ENCODE data around the gene EPX.

Gene EPX

DNA sequence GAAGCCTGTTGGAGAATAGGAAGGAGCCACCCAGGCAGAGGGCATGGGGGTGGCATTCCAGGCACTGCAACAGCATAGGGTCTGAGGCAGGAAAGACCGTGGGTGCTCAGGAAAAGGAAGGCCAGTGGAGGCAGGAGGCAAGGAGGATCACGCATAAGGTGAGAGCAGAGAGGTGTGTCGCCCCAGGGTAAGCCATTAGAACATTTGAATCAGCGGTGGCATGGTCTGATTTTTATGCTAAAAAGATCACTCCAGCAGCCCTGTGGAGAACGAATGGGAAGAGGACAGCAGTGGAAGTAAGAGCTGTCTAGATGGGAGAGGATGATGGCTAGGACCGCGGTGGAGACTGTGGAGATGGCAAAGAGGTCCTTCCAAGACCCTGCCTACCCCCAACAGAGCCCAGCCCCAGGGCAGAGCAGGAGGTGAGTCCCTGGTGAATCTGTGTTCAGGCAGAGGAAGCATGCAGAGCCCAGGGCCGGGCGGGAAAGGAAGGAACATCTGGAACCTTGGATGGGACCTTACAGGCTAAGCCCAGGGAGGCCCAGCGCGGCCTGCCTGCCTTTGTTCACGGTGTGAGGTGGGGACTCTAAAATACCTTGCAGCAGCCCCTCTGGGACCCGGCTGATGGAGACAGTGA lies 53.7 kb downstream of the EPX start:
- TF ChIP-seq, protein P1, sequence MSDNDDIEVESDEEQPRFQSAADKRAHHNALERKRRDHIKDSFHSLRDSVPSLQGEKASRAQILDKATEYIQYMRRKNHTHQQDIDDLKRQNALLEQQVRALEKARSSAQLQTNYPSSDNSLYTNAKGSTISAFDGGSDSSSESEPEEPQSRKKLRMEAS (IDR thresholded peaks at IDR 0.05): no peak
- TF ChIP-seq FOXM1 (IDR thresholded peaks at IDR 0.05; ENCODE audit: borderline replicate concordance, low read depth): no peak
- no peak for TF ChIP-seq EP300 (IDR thresholded peaks at IDR 0.05; ENCODE audit: borderline replicate concordance)

GRCh38 chr17:58246781-58247180 lies 54.3 kb downstream of the EPX start:
- no peak for TF ChIP-seq ZBTB7A (IDR thresholded peaks at IDR 0.05; ENCODE audit: low read depth)
- no peak for TF ChIP-seq USF1 (IDR thresholded peaks at IDR 0.05)
- TF ChIP-seq TEAD4 (IDR thresholded peaks at IDR 0.05): no peak
- TF ChIP-seq, protein P1 (IDR thresholded peaks at IDR 0.05): no peak
- TF ChIP-seq FOXM1 (IDR thresholded peaks at IDR 0.05; ENCODE audit: borderline replicate concordance, low read depth): no peak
- TF ChIP-seq NFIC (IDR thresholded peaks at IDR 0.05): no peak
- TF ChIP-seq EP300 (IDR thresholded peaks at IDR 0.05; ENCODE audit: borderline replicate concordance): no peak
- no peak for TF ChIP-seq CREB1 (IDR thresholded peaks at IDR 0.05; ENCODE audit: low read depth)

GRCh38 chr17:58247511-58248363 lies 55.2 kb downstream of the EPX start:
- TF ChIP-seq CEBPB (IDR thresholded peaks at IDR 0.05): no peak
- no peak for TF ChIP-seq YY1 (IDR thresholded peaks at IDR 0.05; ENCODE audit: low read depth)
- TF ChIP-seq CREB1 (IDR thresholded peaks at IDR 0.05; ENCODE audit: low read depth): no peak
- TF ChIP-seq REST (IDR thresholded peaks at IDR 0.05; ENCODE audit: low read depth): no peak
- no peak for TF ChIP-seq NFIC (IDR thresholded peaks at IDR 0.05)
- TF ChIP-seq EGR1 (IDR thresholded peaks at IDR 0.05): no peak
- no peak for TF ChIP-seq TEAD4 (IDR thresholded peaks at IDR 0.05)
- no peak for TF ChIP-seq FOXM1 (IDR thresholded peaks at IDR 0.05; ENCODE audit: borderline replicate concordance, low read depth)
- TF ChIP-seq EP300 (IDR thresholded peaks at IDR 0.05; ENCODE audit: borderline replicate concordance): no peak
- no peak for TF ChIP-seq USF1 (IDR thresholded peaks at IDR 0.05)

- TF ChIP-seq FOXM1 (IDR thresholded peaks at IDR 0.05; ENCODE audit: borderline replicate concordance, low read depth): no peak
- TF ChIP-seq YY1 (IDR thresholded peaks at IDR 0.05; ENCODE audit: low read depth): no peak
- TF ChIP-seq CREB1 (IDR thresholded peaks at IDR 0.05; ENCODE audit: low read depth): no peak
- no peak for TF ChIP-seq ZBTB7A (IDR thresholded peaks at IDR 0.05; ENCODE audit: low read depth)
- no peak for TF ChIP-seq EP300 (IDR thresholded peaks at IDR 0.05; ENCODE audit: borderline replicate concordance)
- TF ChIP-seq NFIC (IDR thresholded peaks at IDR 0.05): no peak
- TF ChIP-seq EGR1 (IDR thresholded peaks at IDR 0.05): no peak
- TF ChIP-seq RAD21 (IDR thresholded peaks at IDR 0.05; ENCODE audit: low read depth): no peak
- TF ChIP-seq REST (IDR thresholded peaks at IDR 0.05; ENCODE audit: low read depth): no peak
- no peak for TF ChIP-seq CEBPB (IDR thresholded peaks at IDR 0.05)
- no peak for TF ChIP-seq USF1 (IDR thresholded peaks at IDR 0.05)
- TF ChIP-seq TEAD4 (IDR thresholded peaks at IDR 0.05): no peak
- TF ChIP-seq TAF1 (IDR thresholded peaks at IDR 0.05; ENCODE audit: low read depth): no peak
- no peak for TF ChIP-seq TCF12 (IDR thresholded peaks at IDR 0.05; ENCODE audit: low read depth)
- TF ChIP-seq, protein P1 (IDR thresholded peaks at IDR 0.05): no peak
Measured at GRCh38 chr17:58248955-58249269, 56.4 kb downstream of the EPX start.

Measured in Ishikawa (cell line).